CD4-positive, alpha-beta T cell (primary cell): ENCODE data around the gene CIP2A. TPM values are rescaled to one million over a fixed set of nuclear protein-coding genes. Genes with fewer than 3 reads are reported as not detected.

Experiments used
- ATAC-seq: fragments of 200-7000 bp; cut with Tn5 transposase; one replicate; pipeline ENCODE4 v1.10.0; 2022; ENCODE audit warnings: mild to moderate bottlenecking; ENCODE audit not compliant: poor library complexity
- CTCF ChIA-PET: fragments of 350-600 bp; sonication (Branson Sonifier 250); formaldehyde crosslinking; loops from one replicate; lab custom pipeline; 2021; ENCODE audit warnings: antibody characterized with exemption, inconsistent platforms; lab: Charles Lee
- POLR2A ChIA-PET: fragments of 350-600 bp; sonication (Branson Sonifier 250); formaldehyde crosslinking; loops from one replicate; lab custom pipeline; 2021; ENCODE audit warnings: antibody characterized with exemption, inconsistent platforms; lab: Charles Lee
- DNase-seq, 14 experiments: peaks; one replicate each; pipeline ENCODE4 v3.0.0-alpha.2; 2013 to 2020; ENCODE audit warnings: mixed read lengths in 2 of 14
- H3K27ac ChIP-seq, 2 donors: one replicate each; pipeline versions ENCODE4 v1.5.1 to v1.7.0; 2013; ENCODE audit warnings: low read length in 2 of 2, low read depth in 1 of 2, mild to moderate bottlenecking in 1 of 2
- H3K27me3 ChIP-seq, 2 experiments: 1 replicate in 1 of 2; 2 replicates in 1 of 2; pipeline versions ENCODE4 v1.6.1 to v1.7.0; 2013; ENCODE audit warnings: low read length in 2 of 2, control low read depth in 1 of 2, mild to moderate bottlenecking in 1 of 2, moderate library complexity in 1 of 2; ENCODE audit not compliant: insufficient read depth in 2 of 2, control insufficient read depth in 1 of 2
- H3K36me3 ChIP-seq: one replicate; pipeline ENCODE4 v1.6.1; 2013; ENCODE audit warnings: low read length, control low read depth; ENCODE audit not compliant: insufficient read depth
- H3K4me1 ChIP-seq: one replicate; pipeline ENCODE4 v1.6.1; 2013; ENCODE audit warnings: low read length, control low read depth; ENCODE audit not compliant: insufficient read depth
- H3K4me3 ChIP-seq: one replicate; pipeline ENCODE4 v1.5.1; 2013; ENCODE audit warnings: mild to moderate bottlenecking, low read length, moderate library complexity
- H3K9me3 ChIP-seq, 2 experiments: 1 replicate in 1 of 2; 2 replicates in 1 of 2; pipeline versions ENCODE4 v1.6.1 to v1.7.0; 2013; ENCODE audit warnings: low read length in 2 of 2, mild to moderate bottlenecking in 2 of 2, control low read depth in 1 of 2, moderate library complexity in 1 of 2; ENCODE audit not compliant: control insufficient read depth in 1 of 2, insufficient read depth in 1 of 2
- H3K27ac Mint-ChIP-seq: one replicate; pipeline ENCODE4 v1.8.0; 2020; ENCODE audit warnings: mixed read lengths
- H3K27me3 Mint-ChIP-seq: one replicate; pipeline ENCODE4 v1.8.0; 2021; ENCODE audit warnings: mixed read lengths
- H3K36me3 Mint-ChIP-seq: one replicate; pipeline ENCODE4 v1.8.0; 2021; ENCODE audit warnings: low read depth, mixed read lengths
- H3K4me1 Mint-ChIP-seq: one replicate; pipeline ENCODE4 v1.8.0; 2021; ENCODE audit warnings: low read depth, mixed read lengths
- H3K4me3 Mint-ChIP-seq: one replicate; pipeline ENCODE4 v1.8.0; 2020; ENCODE audit warnings: mild to moderate bottlenecking, mixed read lengths
- H3K9me3 Mint-ChIP-seq: one replicate; pipeline ENCODE4 v1.8.0; 2020; ENCODE audit warnings: mixed read lengths
- CTCF ChIP-seq: fragments of 200-600 bp; IDR thresholded peaks from one replicate; pipeline ENCODE4 v1.8.0; 2022; ENCODE audit warnings: antibody characterized with exemption, mild to moderate bottlenecking
- intact Hi-C, 2 experiments: fragments of 100-400 bp; cut with DNase I in 1 of 2; cut with micrococcal nuclease in 1 of 2; formaldehyde crosslinking; loops; one replicate each; pipeline versions ENCODE4 v1.15.1 to v1.9.0; 2023 to 2025; cut with DNase I, micrococcal nuclease
- total RNA-seq, 174 experiments: library from RNA in 2 of 174; stranded (reverse) in 2 of 174; gene quantifications; one replicate each; pipeline ENCODE4 v1.2.3 and lab custom pipeline; 2021 to 2026

CIP2A gene
- total RNA-seq, 2 experiments from 2014 or later, result 2.7 to 3.9 TPM

DNA sequence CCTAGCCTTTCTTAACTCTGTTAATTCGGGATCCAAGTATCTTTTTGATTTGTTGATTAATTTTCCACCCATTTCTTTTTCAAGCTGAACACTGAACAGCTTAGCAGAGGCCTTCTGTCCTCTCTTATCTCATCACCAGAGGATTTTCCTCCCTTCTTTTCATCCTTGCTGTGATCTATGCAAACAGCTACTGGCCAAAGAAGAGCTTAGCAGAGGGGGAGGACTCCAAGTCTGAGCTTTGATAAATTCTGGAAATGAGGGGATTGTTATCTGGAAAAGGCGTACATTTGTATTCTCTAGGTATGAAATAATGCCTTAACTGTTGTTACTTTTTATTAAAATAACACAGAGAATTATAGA, 13.7 kb upstream of the CIP2A start:
- H3K36me3 Mint-ChIP-seq, result peaks cover 7% of the 10 kb centered on the region
- H3K27me3 Mint-ChIP-seq, result no peaks in the 10 kb centered on the region
- ChIA-PET POLR2A (interaction anchor here (1.0 to 10.0 kb wide), 9 partner anchors 9 to 381 kb away, joined by 3 to 250 read pairs (median 5); partner anchors contain the start of genes CIP2A, DZIP3 and IFT57), CTCF (interaction anchor here (0.9 to 1.8 kb wide), 3 partner anchors 11 to 125 kb away, joined by 3 to 7 read pairs (median 4); partner anchors contain the start of genes CIP2A and DZIP3)
- H3K4me1 Mint-ChIP-seq, result peaks cover 72% of the 10 kb centered on the region
- DNase-seq (no peak), ATAC-seq (peak; percentile 12)
- Histone ChIP-seq H3K4me3 (peak overlapping the region; percentile 34), H3K27ac (peak overlapping the region; percentile 52 to 78), H3K27me3 (no peaks in the 10 kb centered on the region), H3K36me3 (no peaks in the 10 kb centered on the region), H3K4me1 (peaks cover 20% of the 10 kb centered on the region), H3K9me3 (no peaks in the 10 kb centered on the region)
- intact Hi-C loops, result loop anchor here in 1 of 2 experiments (2.0 kb wide), 1 partner anchor 14 kb away; the partner anchor contains the start of genes CIP2A and DZIP3
- H3K4me3 Mint-ChIP-seq, result peak overlapping the region; percentile 87
- peak overlapping the region; percentile 87 for H3K27ac Mint-ChIP-seq
- no peak for TF ChIP-seq CTCF
- H3K9me3 Mint-ChIP-seq, result no peaks in the 10 kb centered on the region

DNA sequence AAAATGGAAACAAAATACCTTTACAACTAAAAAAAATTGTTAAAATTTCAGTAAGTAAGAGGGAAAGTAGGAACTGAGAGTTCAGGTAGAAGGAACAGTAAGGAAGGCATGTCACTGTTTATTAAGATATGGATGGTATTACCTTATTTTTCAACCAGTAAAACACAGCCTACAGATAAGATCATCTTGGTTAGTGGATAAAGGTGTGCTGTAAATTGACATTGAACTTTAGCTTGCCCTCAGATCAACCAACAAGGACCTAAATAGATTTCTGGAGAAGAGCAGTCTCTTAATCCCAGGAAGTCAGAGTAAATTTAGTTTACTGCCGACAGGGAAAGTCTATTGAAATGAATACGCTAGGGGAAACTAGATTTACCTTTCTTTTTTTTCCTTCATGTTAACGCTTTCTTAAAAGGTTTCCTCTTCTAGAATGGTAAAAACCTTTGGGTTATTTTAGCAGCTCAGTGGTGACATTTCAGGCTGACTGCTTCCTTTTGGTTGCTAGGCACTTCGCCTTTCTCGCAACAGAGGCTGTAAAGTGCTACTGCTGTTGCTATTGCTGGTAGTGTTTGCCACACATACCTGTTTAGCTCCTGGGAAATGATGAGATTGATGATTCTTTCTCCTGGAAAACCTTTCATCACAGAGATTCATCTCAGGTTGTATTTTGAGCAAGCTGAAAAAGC, 13.2 kb upstream of the CIP2A start:
- H3K27ac Mint-ChIP-seq, result peak overlapping the region; percentile 87
- no peak for TF ChIP-seq CTCF
- ATAC-seq, result peak; percentile 92
- Histone ChIP-seq H3K9me3 (no peaks in the 10 kb centered on the region), H3K27ac (peak overlapping the region; percentile 52 to 78), H3K4me3 (peak overlapping the region; percentile 34), H3K4me1 (peaks cover 20% of the 10 kb centered on the region), H3K27me3 (no peaks in the 10 kb centered on the region), H3K36me3 (no peaks in the 10 kb centered on the region)
- CTCF ChIA-PET, result interaction anchor here (0.9 to 1.8 kb wide), 3 partner anchors 10 to 125 kb away, joined by 3 to 7 read pairs (median 4); partner anchors contain the start of genes CIP2A and DZIP3
- intact Hi-C loops, result loop anchor here in 1 of 2 experiments (2.0 kb wide), 1 partner anchor 14 kb away; the partner anchor contains the start of genes CIP2A and DZIP3
- H3K9me3 Mint-ChIP-seq, result no peaks in the 10 kb centered on the region
- POLR2A ChIA-PET, result interaction anchor here (1.0 to 10.0 kb wide), 9 partner anchors 9 to 380 kb away, joined by 3 to 250 read pairs (median 5); partner anchors contain the start of genes CIP2A, DZIP3 and IFT57
- no peaks in the 10 kb centered on the region for H3K27me3 Mint-ChIP-seq
- peaks cover 2% of the 10 kb centered on the region for H3K36me3 Mint-ChIP-seq
- peak in 11 of 14 experiments; percentile 7 to 83 (median 35) for DNase-seq
- peak overlapping the region; percentile 87 for H3K4me3 Mint-ChIP-seq
- H3K4me1 Mint-ChIP-seq, result peaks cover 73% of the 10 kb centered on the region

- Mint-ChIP-seq H3K27me3 (no peaks in the 10 kb centered on the region), H3K4me1 (peaks cover 68% of the 10 kb centered on the region), H3K36me3 (no peaks in the 10 kb centered on the region), H3K27ac (no peak overlapping the region), H3K9me3 (no peaks in the 10 kb centered on the region), H3K4me3 (no peak overlapping the region)
- Histone ChIP-seq H3K4me1 (peaks cover 13% of the 10 kb centered on the region), H3K27me3 (no peaks in the 10 kb centered on the region), H3K36me3 (no peaks in the 10 kb centered on the region), H3K9me3 (no peaks in the 10 kb centered on the region), H3K27ac (no peak overlapping the region), H3K4me3 (no peak overlapping the region)
- ATAC-seq (no peak), DNase-seq (no peak)
- TF ChIP-seq CTCF, result no peak
- intact Hi-C loops, result no loop called here
- CTCF ChIA-PET, result interaction anchor here (1.0 kb wide), 1 partner anchor 10 kb away, joined by 6 read pairs; the partner anchor contains the start of genes CIP2A and DZIP3
- POLR2A ChIA-PET, result interaction anchor here (1.1 to 10.0 kb wide), 2 partner anchors 10 to 62 kb away, joined by 3 to 250 read pairs; partner anchors contain the start of genes CIP2A and DZIP3
These were observed 10.6 kb upstream of the CIP2A start for GRCh38 chr3:108599677-108600409.
